H1 (cell line): Measurements from ENCODE around the gene GLI1. TPM values are rescaled to one million over a fixed set of nuclear protein-coding genes. Genes with fewer than 3 reads are reported as not detected.

Experiments used
- BACH1 ChIP-seq: IDR thresholded peaks from 2 replicates; pipeline ENCODE4 v1.6.1; 2012; ENCODE audit warnings: low read length, improper control_type of control experiment
- CHD2 ChIP-seq: IDR thresholded peaks from 2 replicates; pipeline ENCODE4 v1.6.1; 2012; ENCODE audit warnings: low read length, improper control_type of control experiment
- CHD7 ChIP-seq: fragments of 300-600 bp; sonication (generic); IDR thresholded peaks from 2 replicates; pipeline ENCODE4 v1.7.1; 2012; ENCODE audit warnings: low read length, moderate library complexity, mild to moderate bottlenecking, inconsistent platforms; ENCODE audit not compliant: insufficient replicate concordance
- EGR1 ChIP-seq: IDR thresholded peaks from 2 replicates; pipeline ENCODE4 v1.6.1; 2011; ENCODE audit warnings: low read depth, low read length, borderline replicate concordance
- HDAC6 ChIP-seq: IDR thresholded peaks from one replicate; pipeline ENCODE4 v1.7.1; 2012; ENCODE audit warnings: low read depth, mild to moderate bottlenecking, inconsistent platforms, low read length, moderate library complexity
- JUND ChIP-seq: IDR thresholded peaks from 2 replicates; pipeline ENCODE4 v1.6.1; 2011; ENCODE audit warnings: mild to moderate bottlenecking, improper control_type of control experiment, low read length
- KDM5A ChIP-seq: fragments of 200-600 bp; IDR thresholded peaks from 2 replicates; pipeline ENCODE4 v1.7.1; 2012; ENCODE audit warnings: mild to moderate bottlenecking, low read length, inconsistent platforms, mixed read lengths
- NANOG ChIP-seq: IDR thresholded peaks from 2 replicates; pipeline ENCODE4 v1.6.1; 2011; ENCODE audit warnings: low read length, low read depth, mild to moderate bottlenecking, inconsistent platforms; ENCODE audit not compliant: insufficient read depth, poor library complexity, severe bottlenecking
- POU5F1 ChIP-seq: IDR thresholded peaks from 2 replicates; pipeline ENCODE4 v1.6.1; 2011; ENCODE audit warnings: low read depth, mild to moderate bottlenecking, low read length, moderate library complexity
- SAP30 ChIP-seq: fragments of 300-600 bp; sonication (generic); IDR thresholded peaks from 2 replicates; pipeline ENCODE4 v1.7.1; 2012; ENCODE audit warnings: low read length, moderate library complexity, mild to moderate bottlenecking, inconsistent platforms; ENCODE audit not compliant: insufficient read depth, insufficient replicate concordance
- polyA plus RNA-seq, 7 experiments: library from polyadenylated mRNA; depleted of rRNA in 3 of 7; stranded (reverse) in 5 of 7; unstranded in 2 of 7; fragments of >200 nt in 5 of 7; fragments of 200-250 nt in 2 of 7; gene quantifications; 1 replicate in 5 of 7; 2 replicates in 1 of 7; 4 replicates in 1 of 7; pipeline versions ENCODE4 v1.2.1 to v1.2.3, GENCODE V29; 2011 to 2013; ENCODE audit warnings: missing spikeins in 2 of 7, mixed read lengths in 2 of 7
- total RNA-seq: library from RNA; stranded (reverse); fragmentation: NEBNext Ultra II Directional; extraction: Animal tissue kit (Norgen Biotek cat#: 25700); gene quantifications from 2 replicates; pipeline ENCODE4 v1.2.1, GENCODE V29; 2021
- TF ChIP-seq, protein P1 (sequence below): IDR thresholded peaks from 2 replicates; pipeline ENCODE4 v1.6.1; 2011; ENCODE audit warnings: low read length, improper control_type of control experiment

GLI1 gene
- total and polyA plus RNA-seq, 2 of the 8 experiments (the other 6 are each of a cell fraction or from before 2014, with no cell fraction given): 23.5 to 25.3 TPM

- TF ChIP-seq CHD7 (no peak), POU5F1 (no peak), JUND (no peak), CHD2 (no peak), NANOG (no peak), BACH1 (no peak), EGR1 (no peak), KDM5A (no peak), SAP30 (no peak), HDAC6 (no peak)
- TF ChIP-seq, protein P1, sequence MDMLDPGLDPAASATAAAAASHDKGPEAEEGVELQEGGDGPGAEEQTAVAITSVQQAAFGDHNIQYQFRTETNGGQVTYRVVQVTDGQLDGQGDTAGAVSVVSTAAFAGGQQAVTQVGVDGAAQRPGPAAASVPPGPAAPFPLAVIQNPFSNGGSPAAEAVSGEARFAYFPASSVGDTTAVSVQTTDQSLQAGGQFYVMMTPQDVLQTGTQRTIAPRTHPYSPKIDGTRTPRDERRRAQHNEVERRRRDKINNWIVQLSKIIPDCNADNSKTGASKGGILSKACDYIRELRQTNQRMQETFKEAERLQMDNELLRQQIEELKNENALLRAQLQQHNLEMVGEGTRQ: no peak
Observed at GRCh38 chr12:57410534-57410933, 49.1 kb upstream of the GLI1 start (continued).
